Neural cell (in vitro differentiated cells): ENCODE data around the gene TBKBP1. TPM values are rescaled to one million over a fixed set of nuclear protein-coding genes. Genes with fewer than 3 reads are reported as not detected.

ENCODE experiments used
- H2AFZ ChIP-seq: fragments of 200-600, 300-800 bp; sonication (generic), shearing (Covaris generic); 2 replicates; pipeline ENCODE4 v1.6.0; 2014; ENCODE audit warnings: low read depth, mild to moderate bottlenecking, antibody characterized with exemption, low read length, moderate library complexity
- H3F3A ChIP-seq: fragments of 200-600 bp; shearing (Covaris generic); 2 replicates; pipeline ENCODE4 v1.6.1; 2016; ENCODE audit warnings: mild to moderate bottlenecking, moderate library complexity, mixed read lengths, antibody characterized with exemption, low read length; ENCODE audit not compliant: insufficient read depth, poor library complexity, severe bottlenecking
- H3K27ac ChIP-seq: fragments of 200-600, 300-800 bp; sonication (generic), shearing (Covaris generic); 2 replicates; pipeline ENCODE4 v1.5.1; 2014; ENCODE audit warnings: mild to moderate bottlenecking, low read length, moderate library complexity
- H3K27me3 ChIP-seq: fragments of 300-800, 200-600 bp; sonication (generic), shearing (Covaris generic); 2 replicates; pipeline ENCODE4 v1.6.0; 2014; ENCODE audit warnings: mild to moderate bottlenecking, low read depth, low read length, moderate library complexity; ENCODE audit not compliant: insufficient read depth
- H3K36me3 ChIP-seq: fragments of 300-800, 200-600 bp; sonication (generic), shearing (Covaris generic); 2 replicates; pipeline ENCODE4 v1.5.1; 2014; ENCODE audit warnings: mild to moderate bottlenecking, antibody characterized with exemption, low read length, moderate library complexity; ENCODE audit not compliant: insufficient read depth
- H3K4me2 ChIP-seq: fragments of 300-800, 200-600 bp; sonication (generic), shearing (Covaris generic); 2 replicates; pipeline ENCODE4 v1.6.0; 2014; ENCODE audit warnings: mild to moderate bottlenecking, low read length
- H3K4me3 ChIP-seq: fragments of 300-800, 200-600 bp; sonication (generic), shearing (Covaris generic); 2 replicates; pipeline ENCODE4 v1.5.1; 2014; ENCODE audit warnings: mild to moderate bottlenecking, low read length, moderate library complexity
- H3K79me2 ChIP-seq: fragments of 200-600 bp; shearing (Covaris generic); replicated peaks from 2 replicates; pipeline ENCODE4 v1.6.0; 2014; ENCODE audit warnings: mild to moderate bottlenecking, low read length, moderate library complexity; ENCODE audit not compliant: insufficient read depth
- H3K9ac ChIP-seq: fragments of 300-800, 200-600 bp; sonication (generic), shearing (Covaris generic); 2 replicates; pipeline ENCODE4 v1.6.1; 2016; ENCODE audit warnings: mild to moderate bottlenecking, low read length, mixed read lengths
- H3K9me2 ChIP-seq: fragments of 200-600 bp; shearing (Covaris generic); 2 replicates; pipeline ENCODE4 v1.6.1; 2016; ENCODE audit warnings: mild to moderate bottlenecking, low read length, mixed read lengths; ENCODE audit not compliant: insufficient read depth
- H3K9me3 ChIP-seq: fragments of 200-600, 300-800 bp; sonication (generic), shearing (Covaris generic); 2 replicates; pipeline ENCODE4 v1.6.1; 2016; ENCODE audit warnings: mild to moderate bottlenecking, mixed run types, low read length, moderate library complexity, mixed read lengths
- H4K20me1 ChIP-seq: fragments of 200-600 bp; shearing (Covaris generic); 2 replicates; pipeline ENCODE4 v1.6.1; 2016; ENCODE audit warnings: mild to moderate bottlenecking, mixed run types; ENCODE audit not compliant: insufficient read depth
- EP300 ChIP-seq: fragments of 450-650 bp; conservative IDR thresholded peaks from 2 replicates; pipeline ENCODE4 v1.6.1; 2014; ENCODE audit warnings: antibody characterized with exemption, mild to moderate bottlenecking, moderate library complexity; ENCODE audit not compliant: poor library complexity, severe bottlenecking
- EZH2 ChIP-seq: fragments of 200-600, 300-800 bp; shearing (Covaris generic), sonication (generic); IDR thresholded peaks from 2 replicates; pipeline ENCODE4 v1.6.1; 2014; ENCODE audit warnings: antibody characterized with exemption, low read length, borderline replicate concordance, mild to moderate bottlenecking; ENCODE audit not compliant: insufficient read depth, poor library complexity, severe bottlenecking
- MXI1 ChIP-seq: fragments of 450-650 bp; conservative IDR thresholded peaks from 2 replicates; pipeline ENCODE4 v1.6.1; 2014; ENCODE audit warnings: antibody characterized with exemption, mild to moderate bottlenecking; ENCODE audit not compliant: poor library complexity, severe bottlenecking
- POLR2AphosphoS5 ChIP-seq: IDR thresholded peaks from 2 replicates; pipeline ENCODE4 v1.6.1; 2012
- RAD21 ChIP-seq: fragments of 450-650 bp; conservative IDR thresholded peaks from 2 replicates; pipeline ENCODE4 v1.6.1; 2014; ENCODE audit warnings: antibody characterized with exemption, mild to moderate bottlenecking, moderate library complexity
- SMC3 ChIP-seq: fragments of 450-650 bp; conservative IDR thresholded peaks from 2 replicates; pipeline ENCODE4 v1.6.1; 2014; ENCODE audit warnings: antibody characterized with exemption, mild to moderate bottlenecking, moderate library complexity; ENCODE audit not compliant: poor library complexity
- TAF1 ChIP-seq: IDR thresholded peaks from 2 replicates; pipeline ENCODE4 v1.6.1; 2012; ENCODE audit warnings: low read depth
- polyA plus RNA-seq: library from polyadenylated mRNA; depleted of rRNA; stranded (reverse); fragments of >200 nt; gene quantifications from 2 replicates; pipeline ENCODE4 v1.2.3, GENCODE V29; 2014
- TF ChIP-seq, protein P1 (sequence below): fragments of 450-650 bp; IDR thresholded peaks from 2 replicates; pipeline ENCODE4 v1.5.1; 2014; ENCODE audit warnings: antibody characterized with exemption, mild to moderate bottlenecking, moderate library complexity; ENCODE audit not compliant: poor library complexity, severe bottlenecking
- TF ChIP-seq, protein P2 (sequence below): IDR thresholded peaks from 2 replicates; pipeline ENCODE4 v1.6.1; 2012; ENCODE audit warnings: borderline replicate concordance

Gene TBKBP1
- polyA plus RNA-seq, 1 donor from 2014 or later: 25.4 TPM

DNA sequence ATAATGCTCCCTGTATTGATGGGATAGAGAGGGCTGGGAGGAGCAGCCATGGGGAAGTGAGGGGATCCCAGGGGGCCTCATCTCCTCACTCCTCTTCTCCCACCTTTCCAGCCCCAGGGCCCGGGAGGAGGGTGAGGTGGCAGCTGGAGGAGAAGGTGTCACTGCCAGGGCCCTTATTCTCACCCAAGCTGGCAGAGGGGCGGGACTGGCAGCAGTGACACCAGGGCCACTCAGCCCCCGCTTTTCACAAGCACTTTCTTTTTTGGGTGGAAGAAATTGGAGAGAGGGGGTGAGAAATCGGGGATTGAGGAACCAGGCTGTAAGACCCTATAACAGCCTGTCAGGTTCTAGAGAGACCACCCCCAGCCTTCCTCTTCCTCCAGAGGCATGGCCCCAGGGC, 36.7 kb downstream of the TBKBP1 start:
- no peaks in the 10 kb centered on the region for H3K9me2 ChIP-seq
- no peaks in the 10 kb centered on the region for H3F3A ChIP-seq
- H3K79me2 ChIP-seq: no peaks in the 10 kb centered on the region
- no peak overlapping the region for H3K9ac ChIP-seq
- TF ChIP-seq, protein P1, sequence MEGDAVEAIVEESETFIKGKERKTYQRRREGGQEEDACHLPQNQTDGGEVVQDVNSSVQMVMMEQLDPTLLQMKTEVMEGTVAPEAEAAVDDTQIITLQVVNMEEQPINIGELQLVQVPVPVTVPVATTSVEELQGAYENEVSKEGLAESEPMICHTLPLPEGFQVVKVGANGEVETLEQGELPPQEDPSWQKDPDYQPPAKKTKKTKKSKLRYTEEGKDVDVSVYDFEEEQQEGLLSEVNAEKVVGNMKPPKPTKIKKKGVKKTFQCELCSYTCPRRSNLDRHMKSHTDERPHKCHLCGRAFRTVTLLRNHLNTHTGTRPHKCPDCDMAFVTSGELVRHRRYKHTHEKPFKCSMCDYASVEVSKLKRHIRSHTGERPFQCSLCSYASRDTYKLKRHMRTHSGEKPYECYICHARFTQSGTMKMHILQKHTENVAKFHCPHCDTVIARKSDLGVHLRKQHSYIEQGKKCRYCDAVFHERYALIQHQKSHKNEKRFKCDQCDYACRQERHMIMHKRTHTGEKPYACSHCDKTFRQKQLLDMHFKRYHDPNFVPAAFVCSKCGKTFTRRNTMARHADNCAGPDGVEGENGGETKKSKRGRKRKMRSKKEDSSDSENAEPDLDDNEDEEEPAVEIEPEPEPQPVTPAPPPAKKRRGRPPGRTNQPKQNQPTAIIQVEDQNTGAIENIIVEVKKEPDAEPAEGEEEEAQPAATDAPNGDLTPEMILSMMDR: no peak
- no peak for TF ChIP-seq RAD21
- TF ChIP-seq, protein P2, sequence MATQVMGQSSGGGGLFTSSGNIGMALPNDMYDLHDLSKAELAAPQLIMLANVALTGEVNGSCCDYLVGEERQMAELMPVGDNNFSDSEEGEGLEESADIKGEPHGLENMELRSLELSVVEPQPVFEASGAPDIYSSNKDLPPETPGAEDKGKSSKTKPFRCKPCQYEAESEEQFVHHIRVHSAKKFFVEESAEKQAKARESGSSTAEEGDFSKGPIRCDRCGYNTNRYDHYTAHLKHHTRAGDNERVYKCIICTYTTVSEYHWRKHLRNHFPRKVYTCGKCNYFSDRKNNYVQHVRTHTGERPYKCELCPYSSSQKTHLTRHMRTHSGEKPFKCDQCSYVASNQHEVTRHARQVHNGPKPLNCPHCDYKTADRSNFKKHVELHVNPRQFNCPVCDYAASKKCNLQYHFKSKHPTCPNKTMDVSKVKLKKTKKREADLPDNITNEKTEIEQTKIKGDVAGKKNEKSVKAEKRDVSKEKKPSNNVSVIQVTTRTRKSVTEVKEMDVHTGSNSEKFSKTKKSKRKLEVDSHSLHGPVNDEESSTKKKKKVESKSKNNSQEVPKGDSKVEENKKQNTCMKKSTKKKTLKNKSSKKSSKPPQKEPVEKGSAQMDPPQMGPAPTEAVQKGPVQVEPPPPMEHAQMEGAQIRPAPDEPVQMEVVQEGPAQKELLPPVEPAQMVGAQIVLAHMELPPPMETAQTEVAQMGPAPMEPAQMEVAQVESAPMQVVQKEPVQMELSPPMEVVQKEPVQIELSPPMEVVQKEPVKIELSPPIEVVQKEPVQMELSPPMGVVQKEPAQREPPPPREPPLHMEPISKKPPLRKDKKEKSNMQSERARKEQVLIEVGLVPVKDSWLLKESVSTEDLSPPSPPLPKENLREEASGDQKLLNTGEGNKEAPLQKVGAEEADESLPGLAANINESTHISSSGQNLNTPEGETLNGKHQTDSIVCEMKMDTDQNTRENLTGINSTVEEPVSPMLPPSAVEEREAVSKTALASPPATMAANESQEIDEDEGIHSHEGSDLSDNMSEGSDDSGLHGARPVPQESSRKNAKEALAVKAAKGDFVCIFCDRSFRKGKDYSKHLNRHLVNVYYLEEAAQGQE: no peak
- TF ChIP-seq MXI1: no peak
- no peak for TF ChIP-seq POLR2AphosphoS5
- TF ChIP-seq EP300: no peak
- no peak for TF ChIP-seq TAF1
- H3K9me3 ChIP-seq: no peaks in the 10 kb centered on the region
- no peak overlapping the region for H3K4me3 ChIP-seq
- peaks cover 48% of the 10 kb centered on the region for H3K27me3 ChIP-seq
- no peak overlapping the region for H3K27ac ChIP-seq
- no peaks in the 10 kb centered on the region for H4K20me1 ChIP-seq
- H3K36me3 ChIP-seq: no peaks in the 10 kb centered on the region
- no peak overlapping the region for H2AFZ ChIP-seq
- H3K4me2 ChIP-seq: no peak overlapping the region

DNA sequence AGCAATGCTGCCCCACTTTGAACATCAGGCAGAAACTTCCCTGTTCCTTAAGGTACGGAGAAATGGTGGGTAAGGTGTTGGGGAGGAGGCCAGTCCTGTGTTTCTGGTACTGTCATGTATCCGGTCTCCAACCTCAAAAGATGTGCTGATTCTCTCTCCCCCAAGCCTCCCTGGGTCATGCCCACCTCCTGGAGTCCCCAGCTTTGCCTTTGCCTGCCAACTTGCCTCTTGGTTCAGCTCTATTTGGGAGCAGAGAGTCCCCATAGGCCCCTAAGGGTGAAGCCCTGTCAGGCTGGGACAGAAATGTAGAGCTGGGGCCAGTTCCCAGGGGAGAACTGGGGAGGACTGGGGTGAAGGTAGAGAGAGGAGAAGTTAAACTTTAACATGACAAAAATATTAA, 37.4 kb downstream of the TBKBP1 start:
- no peak overlapping the region for H3K9ac ChIP-seq
- no peak overlapping the region for H2AFZ ChIP-seq
- H3K27ac ChIP-seq: no peak overlapping the region
- no peak overlapping the region for H3K4me2 ChIP-seq
- H3F3A ChIP-seq: no peaks in the 10 kb centered on the region
- H3K4me3 ChIP-seq: no peak overlapping the region
- no peaks in the 10 kb centered on the region for H3K9me2 ChIP-seq
- H4K20me1 ChIP-seq: no peaks in the 10 kb centered on the region
- TF ChIP-seq TAF1 (no peak), MXI1 (no peak), EP300 (no peak), EZH2 (no peak), RAD21 (no peak), SMC3 (no peak), POLR2AphosphoS5 (no peak)
- TF ChIP-seq, protein P2: no peak
- TF ChIP-seq, protein P1: no peak
- H3K27me3 ChIP-seq: peaks cover 56% of the 10 kb centered on the region
- no peaks in the 10 kb centered on the region for H3K79me2 ChIP-seq
- H3K36me3 ChIP-seq: no peaks in the 10 kb centered on the region
- H3K9me3 ChIP-seq: no peaks in the 10 kb centered on the region
